Body of pancreas (tissue), 4 donors: ENCODE results near the gene ELOVL6. TPM values are rescaled to one million over a fixed set of nuclear protein-coding genes. Genes with fewer than 3 reads are reported as not detected.

Experiments
- ATAC-seq: fragments of 150-250 bp; one replicate; pipeline ENCODE4 v1.9.1; 2016
- DNase-seq, 4 donors: peaks; one replicate each; pipeline ENCODE4 v3.0.0-alpha.2; 2019
- H3K27ac ChIP-seq, 4 donors: fragments of 200-600 bp; sonication (generic); 1 replicate in 3 of 4; 2 replicates in 1 of 4; pipeline versions ENCODE4 v1.5.1 to v1.6.1; 2016 to 2019; ENCODE audit warnings: mild to moderate bottlenecking in 1 of 4, mixed read lengths in 1 of 4, moderate library complexity in 1 of 4
- H3K27me3 ChIP-seq, 2 donors: fragments of 200-600 bp; sonication (generic); one replicate each; pipeline ENCODE4 v1.6.0; 2016; ENCODE audit warnings: mild to moderate bottlenecking in 1 of 2
- H3K36me3 ChIP-seq, 2 donors: fragments of 200-600 bp; sonication (generic); replicated peaks in 1 of 2; 2 replicates each; pipeline ENCODE4 v1.5.1; 2016; ENCODE audit warnings: low read depth in 2 of 2; ENCODE audit not compliant: insufficient read depth in 1 of 2
- H3K4me1 ChIP-seq: fragments of 200-600 bp; sonication (generic); one replicate; pipeline ENCODE4 v1.6.0; 2016
- H3K4me3 ChIP-seq, 2 donors: fragments of 200-600 bp; sonication (generic); 1 replicate in 1 of 2; 2 replicates in 1 of 2; pipeline ENCODE4 v1.5.1; 2016 to 2019
- H3K9me3 ChIP-seq, 3 donors: fragments of 200-600 bp; sonication (generic); 1 replicate in 2 of 3; 2 replicates in 1 of 3; pipeline ENCODE4 v1.5.1; 2016
- POLR2A ChIP-seq, 3 donors: fragments of 450-650 bp; IDR thresholded peaks; one replicate each; pipeline ENCODE4 v1.6.1; 2016; ENCODE audit warnings: antibody characterized with exemption in 3 of 3, mild to moderate bottlenecking in 2 of 3
- WGBS, 2 donors: methylation state at CpG; one replicate each; pipeline ENCODE4 v1.1.5; 2017; 5-methylcytosine and 5-hydroxymethylcytosine counted together
- intact Hi-C: fragments of 100-400 bp; cut with DNase I; formaldehyde crosslinking; loops from one replicate; pipeline ENCODE4 v1.15.1; 2023
- total RNA-seq, 2 donors: library from RNA; depleted of rRNA; stranded (reverse); fragments of >200 nt; gene quantifications; one replicate each; pipeline ENCODE4 v1.1.0, GENCODE V29; 2016
- TF ChIP-seq, protein P1 (sequence below), 7 experiments: fragments of 450-650 bp in 4 of 7; fragments of 200-600 bp in 3 of 7; sonication (generic) in 3 of 7; IDR thresholded peaks; one replicate each; pipeline ENCODE4 v1.5.1; 2016 to 2019; ENCODE audit warnings: antibody characterized with exemption in 7 of 7

The ELOVL6 gene
- total RNA-seq, 2 donors from 2014 or later: 0.78 to 0.99 TPM

GRCh38 chr4:110208419-110208818 lies 10.0 kb upstream of the ELOVL6 start:
- TF ChIP-seq POLR2A (IDR thresholded peaks at IDR 0.05): no peak
- TF ChIP-seq, protein P1, sequence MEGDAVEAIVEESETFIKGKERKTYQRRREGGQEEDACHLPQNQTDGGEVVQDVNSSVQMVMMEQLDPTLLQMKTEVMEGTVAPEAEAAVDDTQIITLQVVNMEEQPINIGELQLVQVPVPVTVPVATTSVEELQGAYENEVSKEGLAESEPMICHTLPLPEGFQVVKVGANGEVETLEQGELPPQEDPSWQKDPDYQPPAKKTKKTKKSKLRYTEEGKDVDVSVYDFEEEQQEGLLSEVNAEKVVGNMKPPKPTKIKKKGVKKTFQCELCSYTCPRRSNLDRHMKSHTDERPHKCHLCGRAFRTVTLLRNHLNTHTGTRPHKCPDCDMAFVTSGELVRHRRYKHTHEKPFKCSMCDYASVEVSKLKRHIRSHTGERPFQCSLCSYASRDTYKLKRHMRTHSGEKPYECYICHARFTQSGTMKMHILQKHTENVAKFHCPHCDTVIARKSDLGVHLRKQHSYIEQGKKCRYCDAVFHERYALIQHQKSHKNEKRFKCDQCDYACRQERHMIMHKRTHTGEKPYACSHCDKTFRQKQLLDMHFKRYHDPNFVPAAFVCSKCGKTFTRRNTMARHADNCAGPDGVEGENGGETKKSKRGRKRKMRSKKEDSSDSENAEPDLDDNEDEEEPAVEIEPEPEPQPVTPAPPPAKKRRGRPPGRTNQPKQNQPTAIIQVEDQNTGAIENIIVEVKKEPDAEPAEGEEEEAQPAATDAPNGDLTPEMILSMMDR (IDR thresholded peaks at IDR 0.05): no peak
- ATAC-seq (no peak), DNase-seq (no peak)
- no peaks in the 10 kb centered on the region for H3K4me1 ChIP-seq
- no peaks in the 10 kb centered on the region for H3K27me3 ChIP-seq
- 84 to 85% methylated on average over 6 of the region's 6 CpGs for WGBS, 2 donors
- H3K4me3 ChIP-seq: no peak overlapping the region
- intact Hi-C loops: loop anchor here (2.0 kb wide), 1 partner anchor 160 kb away; no protein-coding TSS in a partner anchor
- no peaks in the 10 kb centered on the region for H3K36me3 ChIP-seq
- H3K9me3 ChIP-seq: no peaks in the 10 kb centered on the region
- no peak overlapping the region for H3K27ac ChIP-seq

DNA sequence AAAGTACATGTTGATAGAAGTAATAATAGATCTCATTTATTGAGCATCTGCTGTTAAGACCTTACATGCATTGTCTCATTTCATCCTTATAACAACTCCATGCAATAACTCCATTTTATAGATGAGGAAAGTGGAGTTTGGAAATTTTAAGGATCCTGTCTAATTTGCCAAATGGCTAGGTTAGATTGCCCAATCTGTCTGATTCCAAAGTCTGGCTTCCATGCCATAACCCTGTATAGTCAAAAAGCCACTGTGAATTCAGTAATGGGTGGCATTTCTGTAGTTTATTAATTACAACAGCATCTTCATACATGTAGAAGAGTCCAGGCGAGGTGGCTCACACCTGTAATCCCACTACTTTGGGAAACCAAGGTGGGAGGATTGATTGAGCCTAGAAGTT lies 8.8 kb upstream of the ELOVL6 start:
- TF ChIP-seq, protein P1 (IDR thresholded peaks at IDR 0.05): no peak
- TF ChIP-seq POLR2A (IDR thresholded peaks at IDR 0.05): no peak
- no peaks in the 10 kb centered on the region for H3K36me3 ChIP-seq
- H3K9me3 ChIP-seq: no peaks in the 10 kb centered on the region
- no peak overlapping the region for H3K27ac ChIP-seq
- H3K4me1 ChIP-seq: no peaks in the 10 kb centered on the region
- intact Hi-C loops: no loop called here
- no peak for DNase-seq
- H3K27me3 ChIP-seq: no peaks in the 10 kb centered on the region
- H3K4me3 ChIP-seq: no peak overlapping the region
- 70 to 75% methylated on average over 1 of the region's 1 CpG for WGBS, 2 donors
- no peak for ATAC-seq

DNA sequence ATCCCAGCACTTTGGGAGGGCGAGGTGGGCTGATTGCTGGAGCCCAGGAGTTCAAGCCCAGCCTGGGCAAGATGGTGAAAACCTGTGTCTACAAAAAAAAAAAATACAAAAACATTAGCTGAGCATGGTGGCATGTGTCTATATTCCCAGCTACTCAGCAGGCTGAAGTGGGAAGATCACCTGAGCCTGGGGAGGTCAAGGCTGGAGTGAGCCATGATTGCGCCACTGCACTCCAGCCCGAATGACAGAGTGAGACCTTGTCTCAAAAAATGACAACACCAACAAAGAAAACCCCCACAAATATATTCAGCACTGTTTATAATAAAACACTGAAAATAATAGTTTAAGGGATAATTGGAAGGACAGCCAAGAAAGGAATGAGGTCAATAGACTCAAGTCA lies 3.6 kb upstream of the ELOVL6 start:
- ATAC-seq: no peak
- WGBS, 2 donors: 59 to 72% methylated on average over 3 of the region's 3 CpGs
- H3K27ac ChIP-seq: no peak overlapping the region
- H3K9me3 ChIP-seq: no peaks in the 10 kb centered on the region
- no peaks in the 10 kb centered on the region for H3K27me3 ChIP-seq
- no peak for TF ChIP-seq POLR2A (IDR thresholded peaks at IDR 0.05)
- TF ChIP-seq, protein P1 (IDR thresholded peaks at IDR 0.05): no peak
- DNase-seq: no peak
- intact Hi-C loops: no loop called here
- H3K36me3 ChIP-seq: no peaks in the 10 kb centered on the region
- no peaks in the 10 kb centered on the region for H3K4me1 ChIP-seq
- no peak overlapping the region for H3K4me3 ChIP-seq

DNA sequence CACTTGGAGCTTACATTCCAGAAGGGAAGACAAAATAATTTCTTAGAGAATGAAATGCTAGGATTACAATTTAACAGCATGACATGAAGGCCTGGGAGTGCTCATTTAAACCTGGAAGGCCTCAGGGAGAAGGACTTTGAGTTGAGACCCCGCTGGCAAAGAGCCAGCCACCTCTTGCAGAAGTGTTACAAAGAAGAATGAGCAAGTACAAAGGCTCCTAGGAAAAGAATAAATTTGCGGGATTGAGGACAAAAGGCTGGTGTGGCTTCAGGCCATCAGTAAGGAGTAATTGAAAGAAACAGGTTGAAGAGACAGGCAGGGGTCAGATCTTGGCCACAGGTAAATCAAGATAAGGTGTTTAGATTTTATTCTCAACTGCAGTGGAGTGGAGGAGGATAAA lies 3.1 kb upstream of the ELOVL6 start:
- no peak for ATAC-seq
- no peaks in the 10 kb centered on the region for H3K36me3 ChIP-seq
- no peak overlapping the region for H3K4me3 ChIP-seq
- H3K9me3 ChIP-seq: no peaks in the 10 kb centered on the region
- no peaks in the 10 kb centered on the region for H3K4me1 ChIP-seq
- no peaks in the 10 kb centered on the region for H3K27me3 ChIP-seq
- intact Hi-C loops: no loop called here
- WGBS, 2 donors: 54 to 64% methylated on average over 2 of the region's 2 CpGs
- no peak overlapping the region for H3K27ac ChIP-seq
- TF ChIP-seq, protein P1 (IDR thresholded peaks at IDR 0.05): no peak
- TF ChIP-seq POLR2A (IDR thresholded peaks at IDR 0.05): no peak
- DNase-seq: no peak

DNA sequence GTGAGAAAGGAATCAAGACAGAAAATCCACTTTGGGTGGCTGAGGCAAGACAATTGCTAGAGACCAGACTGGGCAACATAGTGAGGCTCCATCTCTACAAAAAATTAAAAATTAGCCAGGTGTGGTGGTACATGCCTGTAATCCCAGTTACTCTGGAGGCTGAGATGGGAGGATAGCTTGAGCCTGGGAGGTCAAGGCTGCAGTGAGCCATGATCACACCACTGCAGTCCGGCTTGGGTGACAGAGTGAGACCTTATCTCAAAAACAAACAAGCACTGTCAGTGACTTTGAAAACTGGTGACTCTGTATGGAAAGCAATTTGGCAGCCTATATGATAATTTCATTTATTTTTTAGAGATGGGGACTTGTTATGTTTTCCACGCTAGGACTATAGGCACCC lies 2.3 kb upstream of the ELOVL6 start:
- TF ChIP-seq POLR2A (IDR thresholded peaks at IDR 0.05): no peak
- TF ChIP-seq, protein P1 (IDR thresholded peaks at IDR 0.05): no peak
- Histone ChIP-seq H3K36me3 (no peaks in the 10 kb centered on the region), H3K27ac (no peak overlapping the region), H3K9me3 (no peaks in the 10 kb centered on the region), H3K4me3 (no peak overlapping the region), H3K4me1 (peaks cover 3% of the 10 kb centered on the region), H3K27me3 (no peaks in the 10 kb centered on the region)
- intact Hi-C loops: no loop called here
- DNase-seq (no peak), ATAC-seq (no peak)
- WGBS, 2 donors: 63% methylated on average over 2 of the region's 2 CpGs
